ENCODE results near the gene RFX1. TPM values are rescaled to one million over a fixed set of nuclear protein-coding genes. Genes with fewer than 3 reads are reported as not detected.

Gene RFX1
- total RNA-seq, 2 experiments from 2014 or later = 4.4 to 17.4 TPM

DNA sequence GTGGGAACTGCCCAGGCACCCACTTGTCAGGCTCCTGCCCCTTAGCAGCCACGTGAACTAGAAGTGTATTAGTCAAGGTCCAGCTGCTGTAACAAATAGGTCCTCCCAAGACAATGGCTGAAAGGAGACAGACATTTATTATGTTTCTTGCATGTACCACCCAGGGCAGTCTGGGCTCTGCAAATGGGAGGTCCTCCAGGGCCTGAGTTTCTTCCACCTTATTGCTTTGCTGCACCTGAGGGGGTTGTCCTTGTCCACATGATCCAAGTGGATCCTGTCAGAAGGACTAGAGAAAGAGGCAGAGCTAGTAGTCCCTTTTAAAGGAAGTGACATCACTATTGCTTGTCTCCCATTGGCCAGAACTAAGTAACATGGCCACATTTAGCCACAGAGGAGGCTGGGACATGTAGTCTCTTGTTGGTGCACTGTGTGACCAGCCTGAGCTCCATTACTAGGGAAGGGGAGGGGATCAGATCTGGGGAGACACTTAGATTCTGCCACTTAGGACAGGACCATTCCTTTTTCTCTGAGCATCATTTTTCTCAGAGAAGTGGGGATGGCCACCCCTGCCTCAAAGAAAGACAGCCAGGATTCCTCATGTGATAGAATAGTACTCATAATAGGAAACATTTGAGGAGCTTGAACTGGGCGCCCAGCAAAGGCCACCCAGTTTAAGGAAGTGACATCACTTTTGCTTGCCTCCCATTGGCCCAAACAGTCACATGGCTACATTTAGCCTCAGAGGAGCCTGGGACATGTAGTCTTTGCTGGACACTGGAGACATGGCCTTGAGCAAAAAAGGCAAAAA is 85.0 kb downstream of the RFX1 start:
- peak; percentile 85 for DNase-seq (ENCODE audit: low spot score)
- no TSS peak for BruUV-seq (replicated peaks)
- Histone ChIP-seq H3K27ac (ENCODE audit: low read depth, low read length, poor library complexity, severe bottlenecking) (no peak overlapping the region), H4K20me1 (ENCODE audit: insufficient read depth, low read length) (no peaks in the 10 kb centered on the region), H3K9me2 (ENCODE audit: insufficient read depth, low read length) (no peaks in the 10 kb centered on the region), H3K4me2 (ENCODE audit: low read length) (peak overlapping the region; percentile 34; the same call in 1 of the 2 replicates), H3K36me3 (ENCODE audit: insufficient read depth, low read length) (peaks cover 64% of the 10 kb centered on the region), H3K4me3 (ENCODE audit: low read depth, low read length, poor library complexity, severe bottlenecking) (no peak overlapping the region), H2AFZ (ENCODE audit: low read length) (peak overlapping the region; percentile 55; the same call in 1 of the 2 replicates), H3K79me2 (ENCODE audit: insufficient read depth, low read depth, low read length) (no peaks in the 10 kb centered on the region), H3K4me1 (ENCODE audit: insufficient read depth, low read length, poor library complexity, severe bottlenecking) (peaks cover 3% of the 10 kb centered on the region), H3K9me3 (ENCODE audit: low read length) (peaks cover 8% of the 10 kb centered on the region; the same call in 1 of the 2 replicates)
- CTCF ChIA-PET (ENCODE audit: unreplicated experiment) = interaction anchor here (0.8 kb wide), 1 partner anchor 39 kb away, joined by 3 read pairs; no protein-coding TSS in a partner anchor
- no peak for TF ChIP-seq EZH2phosphoT487 (IDR thresholded peaks at IDR 0.05; ENCODE audit: borderline replicate concordance, low read depth, low read length)
- TF ChIP-seq, protein P1, sequence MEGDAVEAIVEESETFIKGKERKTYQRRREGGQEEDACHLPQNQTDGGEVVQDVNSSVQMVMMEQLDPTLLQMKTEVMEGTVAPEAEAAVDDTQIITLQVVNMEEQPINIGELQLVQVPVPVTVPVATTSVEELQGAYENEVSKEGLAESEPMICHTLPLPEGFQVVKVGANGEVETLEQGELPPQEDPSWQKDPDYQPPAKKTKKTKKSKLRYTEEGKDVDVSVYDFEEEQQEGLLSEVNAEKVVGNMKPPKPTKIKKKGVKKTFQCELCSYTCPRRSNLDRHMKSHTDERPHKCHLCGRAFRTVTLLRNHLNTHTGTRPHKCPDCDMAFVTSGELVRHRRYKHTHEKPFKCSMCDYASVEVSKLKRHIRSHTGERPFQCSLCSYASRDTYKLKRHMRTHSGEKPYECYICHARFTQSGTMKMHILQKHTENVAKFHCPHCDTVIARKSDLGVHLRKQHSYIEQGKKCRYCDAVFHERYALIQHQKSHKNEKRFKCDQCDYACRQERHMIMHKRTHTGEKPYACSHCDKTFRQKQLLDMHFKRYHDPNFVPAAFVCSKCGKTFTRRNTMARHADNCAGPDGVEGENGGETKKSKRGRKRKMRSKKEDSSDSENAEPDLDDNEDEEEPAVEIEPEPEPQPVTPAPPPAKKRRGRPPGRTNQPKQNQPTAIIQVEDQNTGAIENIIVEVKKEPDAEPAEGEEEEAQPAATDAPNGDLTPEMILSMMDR (conservative IDR thresholded peaks at IDR 0.05; ENCODE audit: low read length) = no peak
- POLR2A ChIA-PET = interaction anchor here (0.7 kb wide), 1 partner anchor 10 kb away, joined by 3 read pairs; no protein-coding TSS in a partner anchor
- intact Hi-C loops (cut with micrococcal nuclease; ENCODE audit: unreplicated experiment) = no loop called here

DNA sequence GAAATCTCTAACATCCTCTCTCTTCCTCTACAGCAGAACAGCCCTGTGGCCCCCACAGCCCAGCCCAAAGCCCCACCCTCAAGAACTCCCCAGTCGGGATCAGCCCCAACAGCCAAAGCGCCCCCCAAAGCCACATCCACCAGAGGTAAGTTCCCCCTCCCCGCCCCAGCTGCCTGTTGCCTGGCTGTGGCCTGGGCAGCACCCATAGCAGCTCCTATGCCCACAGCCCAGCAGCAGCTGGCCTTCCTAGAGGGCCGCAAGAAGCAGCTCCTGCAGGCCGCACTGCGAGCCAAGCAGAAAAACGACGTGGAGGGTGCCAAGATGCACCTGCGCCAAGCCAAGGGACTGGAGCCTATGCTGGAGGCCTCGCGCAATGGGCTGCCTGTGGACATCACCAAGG is 85.6 kb downstream of the RFX1 start:
- H3K79me2 ChIP-seq (ENCODE audit: insufficient read depth, low read depth, low read length) = no peaks in the 10 kb centered on the region
- H3K36me3 ChIP-seq (ENCODE audit: insufficient read depth, low read length) = peaks cover 69% of the 10 kb centered on the region
- no peak for DNase-seq (ENCODE audit: low spot score)
- BruUV-seq (replicated peaks) = no TSS peak
- POLR2A ChIA-PET = no interaction called here
- H3K4me2 ChIP-seq (ENCODE audit: low read length) = no peak overlapping the region
- H3K4me3 ChIP-seq (ENCODE audit: low read depth, low read length, poor library complexity, severe bottlenecking) = no peak overlapping the region
- H3K27ac ChIP-seq (ENCODE audit: low read depth, low read length, poor library complexity, severe bottlenecking) = no peak overlapping the region
- TF ChIP-seq, protein P1 (conservative IDR thresholded peaks at IDR 0.05; ENCODE audit: low read length) = no peak
- no peak for TF ChIP-seq EZH2phosphoT487 (IDR thresholded peaks at IDR 0.05; ENCODE audit: borderline replicate concordance, low read depth, low read length)
- H3K9me2 ChIP-seq (ENCODE audit: insufficient read depth, low read length) = no peaks in the 10 kb centered on the region
- intact Hi-C loops (cut with micrococcal nuclease; ENCODE audit: unreplicated experiment) = no loop called here
- CTCF ChIA-PET (ENCODE audit: unreplicated experiment) = interaction anchor here (0.6 kb wide), 1 partner anchor 155 kb away, joined by 4 read pairs; no protein-coding TSS in a partner anchor
- no peaks in the 10 kb centered on the region for H4K20me1 ChIP-seq (ENCODE audit: insufficient read depth, low read length)
- H3K4me1 ChIP-seq (ENCODE audit: insufficient read depth, low read length, poor library complexity, severe bottlenecking) = peaks cover 3% of the 10 kb centered on the region
- H2AFZ ChIP-seq (ENCODE audit: low read length) = no peak overlapping the region
- H3K9me3 ChIP-seq (ENCODE audit: low read length) = peaks cover 8% of the 10 kb centered on the region; the same call in 1 of the 2 replicates

All from OCI-LY7 (cell line).